Measurements from ENCODE around the gene TP73. TPM values are rescaled to one million over a fixed set of nuclear protein-coding genes. Genes with fewer than 3 reads are reported as not detected.

TP73 gene
- total RNA-seq (ENCODE audit: unreplicated experiment), result 13.0 TPM
- long read RNA-seq, partial matches to known transcripts, result 0 of 3 reads
- long read RNA-seq, other reads (novel, unspliced or antisense), result 3 of 3 reads

DNA sequence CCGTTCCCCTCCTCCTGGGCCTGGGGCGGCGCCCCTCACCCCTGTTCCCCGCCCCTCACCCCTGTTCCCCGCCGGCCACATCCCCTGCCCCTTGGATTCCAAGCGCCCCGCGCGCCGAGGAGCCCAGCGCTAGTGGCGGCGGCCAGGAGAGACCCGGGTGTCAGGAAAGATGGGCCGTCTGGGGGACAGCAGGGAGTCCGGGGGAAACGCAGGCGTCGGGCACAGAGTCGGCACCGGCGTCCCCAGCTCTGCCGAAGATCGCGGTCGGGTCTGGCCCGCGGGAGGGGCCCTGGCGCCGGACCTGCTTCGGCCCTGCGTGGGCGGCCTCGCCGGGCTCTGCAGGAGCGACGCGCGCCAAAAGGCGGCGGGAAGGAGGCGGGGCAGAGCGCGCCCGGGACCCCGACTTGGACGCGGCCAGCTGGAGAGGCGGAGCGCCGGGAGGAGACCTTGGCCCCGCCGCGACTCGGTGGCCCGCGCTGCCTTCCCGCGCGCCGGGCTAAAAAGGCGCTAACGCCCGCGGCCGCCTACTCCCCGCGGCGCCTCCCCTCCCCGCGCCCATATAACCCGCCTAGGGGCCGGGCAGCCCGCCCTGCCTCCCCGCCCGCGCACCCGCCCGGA is at the start of gene TP73:
TSS of gene TP73 (plus strand) at position 587 of the 618 bp plus-strand sequence. CDS start 29,850 bp downstream, outside the sequence.
- TF ChIP-seq, protein P1, sequence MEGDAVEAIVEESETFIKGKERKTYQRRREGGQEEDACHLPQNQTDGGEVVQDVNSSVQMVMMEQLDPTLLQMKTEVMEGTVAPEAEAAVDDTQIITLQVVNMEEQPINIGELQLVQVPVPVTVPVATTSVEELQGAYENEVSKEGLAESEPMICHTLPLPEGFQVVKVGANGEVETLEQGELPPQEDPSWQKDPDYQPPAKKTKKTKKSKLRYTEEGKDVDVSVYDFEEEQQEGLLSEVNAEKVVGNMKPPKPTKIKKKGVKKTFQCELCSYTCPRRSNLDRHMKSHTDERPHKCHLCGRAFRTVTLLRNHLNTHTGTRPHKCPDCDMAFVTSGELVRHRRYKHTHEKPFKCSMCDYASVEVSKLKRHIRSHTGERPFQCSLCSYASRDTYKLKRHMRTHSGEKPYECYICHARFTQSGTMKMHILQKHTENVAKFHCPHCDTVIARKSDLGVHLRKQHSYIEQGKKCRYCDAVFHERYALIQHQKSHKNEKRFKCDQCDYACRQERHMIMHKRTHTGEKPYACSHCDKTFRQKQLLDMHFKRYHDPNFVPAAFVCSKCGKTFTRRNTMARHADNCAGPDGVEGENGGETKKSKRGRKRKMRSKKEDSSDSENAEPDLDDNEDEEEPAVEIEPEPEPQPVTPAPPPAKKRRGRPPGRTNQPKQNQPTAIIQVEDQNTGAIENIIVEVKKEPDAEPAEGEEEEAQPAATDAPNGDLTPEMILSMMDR (IDR thresholded peaks at IDR 0.05; ENCODE audit: partially characterized antibody, unreplicated experiment), result no peak
- peak; percentile 58 for DNase-seq
- H3K36me3 Mint-ChIP-seq (ENCODE audit: unreplicated experiment), result no peaks in the 10 kb centered on the region
- H3K27me3 Mint-ChIP-seq (ENCODE audit: unreplicated experiment), result peaks cover 12% of the 10 kb centered on the region
- peak within 1 kb of the TSS; percentile 87 for H3K4me3 Mint-ChIP-seq (ENCODE audit: unreplicated experiment)
- H3K27ac Mint-ChIP-seq (ENCODE audit: unreplicated experiment), result peak within 1 kb of the TSS; percentile 68
- peaks cover 15% of the 10 kb centered on the region for H3K4me1 Mint-ChIP-seq (ENCODE audit: low read depth, unreplicated experiment)
- H3K9me3 Mint-ChIP-seq (ENCODE audit: unreplicated experiment), result peaks cover 5% of the 10 kb centered on the region

DNA sequence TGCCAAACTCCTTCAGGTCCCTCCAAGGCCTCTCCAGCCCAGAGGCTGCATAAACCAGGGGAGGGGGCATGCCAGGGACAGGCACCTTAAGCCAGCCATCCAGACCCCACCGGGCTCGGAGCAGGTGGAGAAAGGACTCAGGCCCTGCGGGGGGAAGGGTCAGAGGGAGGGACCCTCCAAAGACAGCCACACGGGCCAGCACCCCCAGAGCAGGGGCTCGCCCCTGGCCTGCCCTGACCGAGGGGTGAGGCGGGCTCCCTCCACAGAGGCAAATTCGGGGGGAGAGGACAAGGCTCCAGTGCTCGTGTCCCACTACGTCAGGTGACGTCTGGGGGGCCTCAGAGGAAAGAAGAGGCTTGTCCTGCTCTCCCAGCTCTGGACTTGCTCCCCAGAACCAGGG is 49.2 kb upstream of the TP73 start:
- Mint-ChIP-seq H3K27me3 (ENCODE audit: unreplicated experiment) (peaks cover 5% of the 10 kb centered on the region), H3K36me3 (ENCODE audit: unreplicated experiment) (no peaks in the 10 kb centered on the region), H3K27ac (ENCODE audit: unreplicated experiment) (no peak overlapping the region), H3K4me3 (ENCODE audit: unreplicated experiment) (no peak overlapping the region), H3K9me3 (ENCODE audit: unreplicated experiment) (peaks cover 4% of the 10 kb centered on the region), H3K4me1 (ENCODE audit: low read depth, unreplicated experiment) (peaks cover 8% of the 10 kb centered on the region)
- DNase-seq, result no peak
- TF ChIP-seq, protein P1 (IDR thresholded peaks at IDR 0.05; ENCODE audit: partially characterized antibody, unreplicated experiment), result no peak

DNA sequence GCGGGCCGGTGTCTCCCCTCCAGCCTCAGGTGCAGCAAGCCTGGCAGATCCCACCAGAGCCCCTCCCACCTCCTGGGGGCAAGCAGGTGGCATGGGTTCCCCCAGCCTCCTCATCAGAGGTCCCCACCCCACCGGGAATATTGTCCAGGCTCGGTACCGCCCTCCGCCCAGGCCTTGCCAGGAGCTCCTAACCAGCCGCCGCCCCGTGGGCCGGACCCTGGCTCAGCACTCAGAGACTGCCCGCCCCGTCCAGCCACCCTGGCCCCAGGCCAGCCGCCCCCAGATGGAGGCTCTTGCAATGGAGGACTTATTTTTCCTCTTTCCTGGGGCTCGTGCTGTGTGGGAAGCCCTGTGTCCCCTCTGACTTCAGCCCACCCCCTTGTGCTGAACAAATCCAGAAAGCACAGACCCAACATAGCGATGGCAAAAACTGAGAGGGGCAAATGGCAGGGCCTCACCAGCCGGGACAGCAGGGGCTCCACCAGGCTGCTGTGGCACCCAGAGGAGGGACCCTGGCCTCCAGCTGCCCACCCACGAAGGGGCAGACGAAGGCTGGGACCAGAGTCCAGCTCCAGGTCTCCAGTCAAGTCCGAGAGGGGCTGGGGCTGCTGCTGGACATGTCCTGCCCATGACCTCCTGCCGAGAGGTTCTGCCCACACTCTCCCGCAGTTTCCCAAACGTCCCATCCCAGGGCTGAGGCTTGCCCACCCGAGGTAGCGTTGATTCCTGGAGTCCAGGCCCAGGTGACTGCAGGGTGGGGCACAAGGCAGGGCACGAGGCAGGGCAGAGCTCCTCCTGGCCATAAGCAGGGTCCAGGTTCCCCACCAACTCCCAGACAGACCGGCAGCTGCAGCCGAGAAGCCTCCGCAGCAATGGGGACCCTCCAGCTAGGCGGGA is 48.5 kb upstream of the TP73 start:
- peaks cover 13% of the 10 kb centered on the region for H3K4me1 Mint-ChIP-seq (ENCODE audit: low read depth, unreplicated experiment)
- peaks cover 4% of the 10 kb centered on the region for H3K27me3 Mint-ChIP-seq (ENCODE audit: unreplicated experiment)
- DNase-seq, result no peak
- TF ChIP-seq, protein P1 (IDR thresholded peaks at IDR 0.05; ENCODE audit: partially characterized antibody, unreplicated experiment), result no peak
- H3K27ac Mint-ChIP-seq (ENCODE audit: unreplicated experiment), result no peak overlapping the region
- H3K4me3 Mint-ChIP-seq (ENCODE audit: unreplicated experiment), result no peak overlapping the region
- H3K9me3 Mint-ChIP-seq (ENCODE audit: unreplicated experiment), result peaks cover 4% of the 10 kb centered on the region
- no peaks in the 10 kb centered on the region for H3K36me3 Mint-ChIP-seq (ENCODE audit: unreplicated experiment)

DNA sequence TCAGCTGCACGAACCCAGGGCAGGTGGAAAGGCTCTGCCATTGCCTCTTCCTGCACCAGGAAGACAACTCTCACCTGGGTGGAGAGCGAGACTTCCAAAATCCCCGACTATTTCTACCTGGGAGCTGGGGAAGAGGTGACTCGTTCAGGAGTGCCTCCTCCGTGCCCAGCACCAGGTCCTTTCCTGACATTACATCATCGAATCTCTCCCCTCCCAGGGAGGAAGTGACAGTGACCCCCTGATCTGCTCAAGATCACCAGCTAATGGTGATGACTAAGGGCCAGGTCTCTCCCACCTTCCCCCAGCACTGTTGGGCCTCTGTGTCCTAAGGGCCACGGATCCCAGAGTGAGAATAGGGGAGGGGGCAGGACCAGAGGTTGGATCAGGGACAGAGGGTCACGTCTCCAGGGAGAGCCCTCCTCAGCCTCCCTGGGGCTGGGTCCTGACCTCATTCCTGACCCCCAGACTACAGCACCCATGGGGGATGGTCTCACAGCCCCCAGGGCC is 47.8 kb upstream of the TP73 start:
- peaks cover 20% of the 10 kb centered on the region for H3K4me1 Mint-ChIP-seq (ENCODE audit: low read depth, unreplicated experiment)
- TF ChIP-seq, protein P1 (IDR thresholded peaks at IDR 0.05; ENCODE audit: partially characterized antibody, unreplicated experiment), result no peak
- H3K9me3 Mint-ChIP-seq (ENCODE audit: unreplicated experiment), result peaks cover 4% of the 10 kb centered on the region
- no peak overlapping the region for H3K27ac Mint-ChIP-seq (ENCODE audit: unreplicated experiment)
- H3K4me3 Mint-ChIP-seq (ENCODE audit: unreplicated experiment), result no peak overlapping the region
- peaks cover 4% of the 10 kb centered on the region for H3K27me3 Mint-ChIP-seq (ENCODE audit: unreplicated experiment)
- DNase-seq, result no peak
- H3K36me3 Mint-ChIP-seq (ENCODE audit: unreplicated experiment), result no peaks in the 10 kb centered on the region

Data from glutamatergic neuron (in vitro differentiated cells).